ENCODE measurements around the gene MRPL55. TPM values are rescaled to one million over a fixed set of nuclear protein-coding genes. Genes with fewer than 3 reads are reported as not detected.

MRPL55 gene
- total and polyA plus RNA-seq, 2 of the 13 experiments (the other 11 are each of a cell fraction or from before 2014, with no cell fraction given), result 58.6 to 92.9 TPM

GRCh38 chr1:228102791-228103620, 6.1 kb downstream of the MRPL55 start, which contains the start of gene C1orf35 (continued):
- TF ChIP-seq RERE (CRISPR knock-in tag; IDR thresholded peaks at IDR 0.05; ENCODE audit: low read depth), result no peak
- no peak for TF ChIP-seq SP1 (IDR thresholded peaks at IDR 0.05)
- TF ChIP-seq SP1 (CRISPR knock-in tag; IDR thresholded peaks at IDR 0.05), result peak; percentile 97
- TF ChIP-seq ZNF839 (CRISPR knock-in tag; IDR thresholded peaks at IDR 0.05; ENCODE audit: borderline replicate concordance), result no peak
- no peak for TF ChIP-seq HNF1A (IDR thresholded peaks at IDR 0.05; ENCODE audit: low read depth)
- peak; percentile 75; the same call in 1 of the 2 replicates for TF ChIP-seq HNF1A (CRISPR knock-in tag; IDR thresholded peaks at IDR 0.05; ENCODE audit: borderline replicate concordance)
- TF ChIP-seq, protein P1, sequence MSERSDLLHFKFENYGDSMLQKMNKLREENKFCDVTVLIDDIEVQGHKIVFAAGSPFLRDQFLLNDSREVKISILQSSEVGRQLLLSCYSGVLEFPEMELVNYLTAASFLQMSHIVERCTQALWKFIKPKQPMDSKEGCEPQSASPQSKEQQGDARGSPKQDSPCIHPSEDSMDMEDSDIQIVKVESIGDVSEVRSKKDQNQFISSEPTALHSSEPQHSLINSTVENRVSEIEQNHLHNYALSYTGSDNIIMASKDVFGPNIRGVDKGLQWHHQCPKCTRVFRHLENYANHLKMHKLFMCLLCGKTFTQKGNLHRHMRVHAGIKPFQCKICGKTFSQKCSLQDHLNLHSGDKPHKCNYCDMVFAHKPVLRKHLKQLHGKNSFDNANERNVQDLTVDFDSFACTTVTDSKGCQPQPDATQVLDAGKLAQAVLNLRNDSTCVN (CRISPR knock-in tag; IDR thresholded peaks at IDR 0.05; ENCODE audit: borderline replicate concordance), result peak; percentile 69; the same call in 1 of the 2 replicates
- TF ChIP-seq ZBTB33 (CRISPR knock-in tag; IDR thresholded peaks at IDR 0.05), result peak; percentile 45
- no peak for TF ChIP-seq ZNF552 (CRISPR knock-in tag; IDR thresholded peaks at IDR 0.05; ENCODE audit: borderline replicate concordance)
- no peak for TF ChIP-seq HNRNPK (IDR thresholded peaks at IDR 0.05; ENCODE audit: low read depth, low read length, poor library complexity, severe bottlenecking)
- TF ChIP-seq ZNF570 (CRISPR knock-in tag; IDR thresholded peaks at IDR 0.05; ENCODE audit: borderline replicate concordance), result peak; percentile 87; the same call in 1 of the 2 replicates
- TF ChIP-seq TSC22D2 (CRISPR knock-in tag; IDR thresholded peaks at IDR 0.05; ENCODE audit: borderline replicate concordance), result peak; percentile 64; the same call in 1 of the 2 replicates
- TF ChIP-seq EHMT2 (IDR thresholded peaks at IDR 0.05; ENCODE audit: borderline replicate concordance, low read depth, low read length), result no peak

Measured in HepG2 (cell line).